Stimulated activated CD8-positive, alpha-beta memory T cell treated with anti-CD3 and anti-CD28 coated beads, Interleukin-7, amount 100 ng/mL, for 24 hours (primary cell): Measurements from ENCODE around the gene RXRG.
"Not testable (repeated sequence)": the region's sequence is repeated elsewhere in the genome, so short reads cannot be mapped to it uniquely, and the experiment has no call there.

ENCODE experiments used
- DNase-seq: peaks from one replicate; pipeline ENCODE4 v3.0.0-alpha.2; 2020; ENCODE audit warnings: low read depth

RXRG gene

GRCh38 chr1:165444897-165445370, at the start of gene RXRG:
Gene RXRG, minus strand, starts transcription at chr1:165445126. Its CDS starts 233 bp downstream, at chr1:165444893.
- no peak for DNase-seq

GRCh38 chr1:165492845-165493373, 48.0 kb upstream of the RXRG start:
- no peak for DNase-seq

GRCh38 chr1:165490175-165490574, 45.2 kb upstream of the RXRG start:
- DNase-seq, result no peak

GRCh38 chr1:165487921-165488320, 43.0 kb upstream of the RXRG start:
- DNase-seq, result no peak

GRCh38 chr1:165486663-165487062, 41.7 kb upstream of the RXRG start:
- no peak for DNase-seq

- no peak for DNase-seq
These were observed 40.8 kb upstream of the RXRG start for GRCh38 chr1:165485716-165486115.

- no peak for DNase-seq
These were observed 39.6 kb upstream of the RXRG start for GRCh38 chr1:165484532-165484931.

GRCh38 chr1:165483412-165483811, 38.5 kb upstream of the RXRG start:
- DNase-seq, result no peak

- no peak for DNase-seq
These were observed 37.0 kb upstream of the RXRG start for GRCh38 chr1:165481820-165482532.

- DNase-seq, result no peak
These were observed 31.9 kb upstream of the RXRG start for GRCh38 chr1:165476776-165477175.

- no peak for DNase-seq
These were observed 29.3 kb upstream of the RXRG start for GRCh38 chr1:165474196-165474595.

GRCh38 chr1:165473081-165473480, 28.2 kb upstream of the RXRG start:
- DNase-seq, result no peak

- DNase-seq, result no peak
These were observed 23.9 kb upstream of the RXRG start for GRCh38 chr1:165468726-165469249.

GRCh38 chr1:165468253-165468652, 23.3 kb upstream of the RXRG start:
- no peak for DNase-seq

GRCh38 chr1:165467706-165468105, 22.8 kb upstream of the RXRG start:
- no peak for DNase-seq

GRCh38 chr1:165463978-165464377, 19.1 kb upstream of the RXRG start:
- no peak for DNase-seq

- DNase-seq, result not testable (repeated sequence)
These were observed 14.8 kb upstream of the RXRG start for GRCh38 chr1:165459683-165460082.

GRCh38 chr1:165456861-165457260, 11.9 kb upstream of the RXRG start:
- no peak for DNase-seq

GRCh38 chr1:165456114-165456513, 11.2 kb upstream of the RXRG start:
- DNase-seq, result no peak

GRCh38 chr1:165455111-165455510, 10.2 kb upstream of the RXRG start:
- no peak for DNase-seq

- no peak for DNase-seq
These were observed 9.2 kb upstream of the RXRG start for GRCh38 chr1:165454091-165454610.

GRCh38 chr1:165452336-165453130, 7.6 kb upstream of the RXRG start:
- no peak for DNase-seq

GRCh38 chr1:165451691-165452090, 6.8 kb upstream of the RXRG start:
- no peak for DNase-seq
